H54 (cell line): Measurements from ENCODE around the gene PLEKHM3.
"Not testable (repeated sequence)": the region's sequence is repeated elsewhere in the genome, so short reads cannot be mapped to it uniquely, and the experiment has no call there.

ENCODE experiments used
- DNase-seq: peaks from one replicate; pipeline ENCODE4 v3.0.0; 2011; ENCODE audit warnings: low spot score, mixed read lengths; ENCODE audit not compliant: insufficient read length
- FAIRE-seq: peaks from 3 replicates; lab custom pipeline; 2011; peaks lifted over from hg19 to GRCh38; lab: Jason Lieb, UNC
- POLR2A ChIP-seq: IDR thresholded peaks from 2 replicates; pipeline ENCODE4 v1.6.1; 2011; ENCODE audit warnings: low read depth, mild to moderate bottlenecking, low read length

The PLEKHM3 gene

GRCh38 chr2:207960090-207960489, 65.2 kb downstream of the PLEKHM3 start:
- DNase-seq (no peak), FAIRE-seq (no peak)

GRCh38 chr2:207956771-207957170, 68.6 kb downstream of the PLEKHM3 start:
- FAIRE-seq (no peak), DNase-seq (no peak)
- no peak for TF ChIP-seq POLR2A

More at GRCh38 chr2:207960090-207960489, 65.2 kb downstream of the PLEKHM3 start:
- TF ChIP-seq POLR2A = no peak

- FAIRE-seq = no peak
- no peak for TF ChIP-seq POLR2A
- no peak for DNase-seq
Observed at GRCh38 chr2:207955456-207955855, 69.9 kb downstream of the PLEKHM3 start.

- TF ChIP-seq POLR2A = no peak
- FAIRE-seq = no peak
- no peak for DNase-seq
Observed at GRCh38 chr2:207953354-207953753, 72.0 kb downstream of the PLEKHM3 start.

GRCh38 chr2:207952564-207953345, 72.6 kb downstream of the PLEKHM3 start:
- DNase-seq (no peak), FAIRE-seq (peak; percentile 38)
- no peak for TF ChIP-seq POLR2A

- DNase-seq (no peak), FAIRE-seq (no peak)
- TF ChIP-seq POLR2A = no peak
Observed at GRCh38 chr2:207951734-207952470, 73.4 kb downstream of the PLEKHM3 start.

GRCh38 chr2:207950761-207951114, 74.6 kb downstream of the PLEKHM3 start:
- FAIRE-seq = no peak
- DNase-seq = no peak
- no peak for TF ChIP-seq POLR2A

- no peak for TF ChIP-seq POLR2A
- DNase-seq (no peak), FAIRE-seq (no peak)
Observed at GRCh38 chr2:207950063-207950760, 75.1 kb downstream of the PLEKHM3 start.

GRCh38 chr2:207949245-207949644, 76.1 kb downstream of the PLEKHM3 start:
- not testable (repeated sequence) for DNase-seq, FAIRE-seq

- TF ChIP-seq POLR2A = no peak
- DNase-seq = no peak
- FAIRE-seq = no peak
Observed at GRCh38 chr2:207944979-207945600, 80.2 kb downstream of the PLEKHM3 start.

- DNase-seq (no peak), FAIRE-seq (no peak)
- no peak for TF ChIP-seq POLR2A
Observed at GRCh38 chr2:207944334-207944733, 81.0 kb downstream of the PLEKHM3 start.

GRCh38 chr2:207939342-207940108, 85.8 kb downstream of the PLEKHM3 start:
- FAIRE-seq (no peak), DNase-seq (no peak)
- TF ChIP-seq POLR2A = no peak

- TF ChIP-seq POLR2A = no peak
- DNase-seq (no peak), FAIRE-seq (no peak)
Observed at GRCh38 chr2:207938886-207939285, 86.4 kb downstream of the PLEKHM3 start.

- no peak for TF ChIP-seq POLR2A
- FAIRE-seq (no peak), DNase-seq (no peak)
Observed at GRCh38 chr2:207938415-207938814, 86.9 kb downstream of the PLEKHM3 start.
